HL-60 (cell line): ENCODE results near the gene LARP1.

ENCODE experiments used
- DNase-seq, 2 experiments: peaks; one replicate each; pipeline ENCODE4 v3.0.0-alpha.2; 2010 to 2020; ENCODE audit warnings: low read depth in 1 of 2, low spot score in 1 of 2
- H3K27ac ChIP-seq: fragments of 250-450 bp; sonication (Bioruptor Pico); replicated peaks from 2 replicates; pipeline ENCODE4 v1.5.1; 2020; ENCODE audit warnings: mild to moderate bottlenecking, moderate library complexity
- H3K27me3 ChIP-seq: fragments of 250-450 bp; sonication (Bioruptor Pico); 2 replicates; pipeline ENCODE4 v1.5.1; 2021; ENCODE audit warnings: mild to moderate bottlenecking, moderate library complexity; ENCODE audit not compliant: insufficient read depth, poor library complexity, severe bottlenecking
- H3K4me3 ChIP-seq: replicated peaks from 2 replicates; pipeline ENCODE4 v1.5.1; 2011; ENCODE audit warnings: mild to moderate bottlenecking, control low read depth, low read length; ENCODE audit not compliant: insufficient read depth
- GABPA ChIP-seq: IDR thresholded peaks from 2 replicates; pipeline ENCODE4 v1.6.1; 2012; ENCODE audit warnings: low read depth
- POLR2AphosphoS5 ChIP-seq: IDR thresholded peaks from 2 replicates; pipeline ENCODE4 v1.6.1; 2012; ENCODE audit warnings: low read depth
- SPI1 ChIP-seq: IDR thresholded peaks from 2 replicates; pipeline ENCODE4 v1.6.1; 2012; ENCODE audit warnings: low read depth, mild to moderate bottlenecking, borderline replicate concordance
- TF ChIP-seq, protein P1 (sequence below): IDR thresholded peaks from one replicate; pipeline ENCODE4 v1.5.1; 2011; ENCODE audit warnings: low read length, control low read depth, inconsistent platforms; ENCODE audit not compliant: insufficient read depth
- TF ChIP-seq, protein P2 (sequence below): IDR thresholded peaks from 2 replicates; pipeline ENCODE4 v1.6.1; 2012; ENCODE audit warnings: low read depth; ENCODE audit not compliant: insufficient replicate concordance

LARP1 gene

DNA sequence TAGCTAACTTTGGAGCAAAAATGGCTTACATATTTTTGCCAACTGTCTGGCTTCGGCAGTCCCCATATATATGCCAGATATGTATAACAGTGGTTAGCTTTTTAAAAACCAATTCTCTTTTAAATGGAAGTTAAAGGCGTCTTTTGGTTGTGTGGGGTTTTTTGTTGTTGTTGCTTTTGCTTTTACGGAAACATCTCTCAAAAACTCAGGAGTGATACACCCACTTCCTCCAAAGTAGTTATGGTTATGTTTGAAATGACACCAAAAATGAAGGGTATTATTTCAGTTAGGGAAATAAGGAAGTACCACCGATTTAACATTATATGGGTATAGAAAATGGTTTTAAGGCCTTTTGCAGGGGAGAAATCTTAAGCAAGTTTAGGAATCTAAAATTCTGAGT, 105.6 kb downstream of the LARP1 start:
- peak in 1 of 2 experiments; percentile 16 for DNase-seq
- H3K27me3 ChIP-seq, result no peaks in the 10 kb centered on the region
- H3K4me3 ChIP-seq, result peak overlapping the region; percentile 75
- TF ChIP-seq SPI1, result peak; percentile 67
- TF ChIP-seq, protein P1, sequence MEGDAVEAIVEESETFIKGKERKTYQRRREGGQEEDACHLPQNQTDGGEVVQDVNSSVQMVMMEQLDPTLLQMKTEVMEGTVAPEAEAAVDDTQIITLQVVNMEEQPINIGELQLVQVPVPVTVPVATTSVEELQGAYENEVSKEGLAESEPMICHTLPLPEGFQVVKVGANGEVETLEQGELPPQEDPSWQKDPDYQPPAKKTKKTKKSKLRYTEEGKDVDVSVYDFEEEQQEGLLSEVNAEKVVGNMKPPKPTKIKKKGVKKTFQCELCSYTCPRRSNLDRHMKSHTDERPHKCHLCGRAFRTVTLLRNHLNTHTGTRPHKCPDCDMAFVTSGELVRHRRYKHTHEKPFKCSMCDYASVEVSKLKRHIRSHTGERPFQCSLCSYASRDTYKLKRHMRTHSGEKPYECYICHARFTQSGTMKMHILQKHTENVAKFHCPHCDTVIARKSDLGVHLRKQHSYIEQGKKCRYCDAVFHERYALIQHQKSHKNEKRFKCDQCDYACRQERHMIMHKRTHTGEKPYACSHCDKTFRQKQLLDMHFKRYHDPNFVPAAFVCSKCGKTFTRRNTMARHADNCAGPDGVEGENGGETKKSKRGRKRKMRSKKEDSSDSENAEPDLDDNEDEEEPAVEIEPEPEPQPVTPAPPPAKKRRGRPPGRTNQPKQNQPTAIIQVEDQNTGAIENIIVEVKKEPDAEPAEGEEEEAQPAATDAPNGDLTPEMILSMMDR, result no peak
- peak overlapping the region; percentile 94 for H3K27ac ChIP-seq

DNA sequence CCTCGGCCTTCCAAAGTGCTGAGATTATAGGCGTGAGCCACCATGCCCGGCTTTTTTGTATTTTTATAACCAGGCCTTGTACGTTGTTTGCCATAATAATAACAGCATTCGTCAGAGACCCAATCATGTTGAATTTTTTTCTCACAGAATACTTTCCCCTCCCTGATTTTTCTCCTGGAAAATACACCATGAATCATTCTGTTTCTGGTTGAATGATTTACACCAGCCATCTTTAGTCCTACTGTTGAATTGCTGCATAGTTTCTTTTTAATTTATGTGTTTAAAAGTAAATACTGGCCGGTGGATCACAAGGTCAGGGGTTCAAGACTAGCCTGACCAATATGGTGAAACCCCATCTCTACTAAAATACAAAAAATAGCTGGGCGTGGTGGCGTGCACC, 106.8 kb downstream of the LARP1 start:
- no peak overlapping the region for H3K4me3 ChIP-seq
- TF ChIP-seq POLR2AphosphoS5, result no peak
- TF ChIP-seq SPI1, result no peak
- TF ChIP-seq, protein P2, sequence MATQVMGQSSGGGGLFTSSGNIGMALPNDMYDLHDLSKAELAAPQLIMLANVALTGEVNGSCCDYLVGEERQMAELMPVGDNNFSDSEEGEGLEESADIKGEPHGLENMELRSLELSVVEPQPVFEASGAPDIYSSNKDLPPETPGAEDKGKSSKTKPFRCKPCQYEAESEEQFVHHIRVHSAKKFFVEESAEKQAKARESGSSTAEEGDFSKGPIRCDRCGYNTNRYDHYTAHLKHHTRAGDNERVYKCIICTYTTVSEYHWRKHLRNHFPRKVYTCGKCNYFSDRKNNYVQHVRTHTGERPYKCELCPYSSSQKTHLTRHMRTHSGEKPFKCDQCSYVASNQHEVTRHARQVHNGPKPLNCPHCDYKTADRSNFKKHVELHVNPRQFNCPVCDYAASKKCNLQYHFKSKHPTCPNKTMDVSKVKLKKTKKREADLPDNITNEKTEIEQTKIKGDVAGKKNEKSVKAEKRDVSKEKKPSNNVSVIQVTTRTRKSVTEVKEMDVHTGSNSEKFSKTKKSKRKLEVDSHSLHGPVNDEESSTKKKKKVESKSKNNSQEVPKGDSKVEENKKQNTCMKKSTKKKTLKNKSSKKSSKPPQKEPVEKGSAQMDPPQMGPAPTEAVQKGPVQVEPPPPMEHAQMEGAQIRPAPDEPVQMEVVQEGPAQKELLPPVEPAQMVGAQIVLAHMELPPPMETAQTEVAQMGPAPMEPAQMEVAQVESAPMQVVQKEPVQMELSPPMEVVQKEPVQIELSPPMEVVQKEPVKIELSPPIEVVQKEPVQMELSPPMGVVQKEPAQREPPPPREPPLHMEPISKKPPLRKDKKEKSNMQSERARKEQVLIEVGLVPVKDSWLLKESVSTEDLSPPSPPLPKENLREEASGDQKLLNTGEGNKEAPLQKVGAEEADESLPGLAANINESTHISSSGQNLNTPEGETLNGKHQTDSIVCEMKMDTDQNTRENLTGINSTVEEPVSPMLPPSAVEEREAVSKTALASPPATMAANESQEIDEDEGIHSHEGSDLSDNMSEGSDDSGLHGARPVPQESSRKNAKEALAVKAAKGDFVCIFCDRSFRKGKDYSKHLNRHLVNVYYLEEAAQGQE, result no peak
- no peak for TF ChIP-seq GABPA
- TF ChIP-seq, protein P1, result no peak
- no peak for DNase-seq
- H3K27me3 ChIP-seq, result no peaks in the 10 kb centered on the region
- H3K27ac ChIP-seq, result no peak overlapping the region

DNA sequence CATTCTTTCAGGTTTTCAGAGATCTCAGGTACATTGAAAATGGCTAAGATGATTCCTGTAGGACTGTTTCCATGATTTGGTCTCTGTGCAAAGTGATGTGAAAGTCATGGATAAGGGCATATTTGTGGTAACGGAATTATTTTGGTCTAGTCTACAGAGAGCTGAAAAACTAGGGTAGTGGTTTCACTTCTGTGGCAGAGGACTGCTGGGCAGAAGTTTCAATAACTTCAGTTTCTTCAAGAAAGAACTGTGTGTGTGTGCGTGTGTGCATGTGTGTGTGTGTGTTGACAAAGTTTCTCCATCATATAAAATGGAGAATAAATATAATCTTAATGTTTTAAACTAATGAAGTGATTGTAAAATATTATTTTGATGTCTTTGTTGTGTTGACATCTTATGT, 107.6 kb downstream of the LARP1 start:
- Histone ChIP-seq H3K4me3 (no peak overlapping the region), H3K27ac (no peak overlapping the region), H3K27me3 (no peaks in the 10 kb centered on the region)
- no peak for DNase-seq
- TF ChIP-seq, protein P2, result no peak
- TF ChIP-seq, protein P1, result no peak
- TF ChIP-seq SPI1 (no peak), POLR2AphosphoS5 (no peak), GABPA (no peak)

DNA sequence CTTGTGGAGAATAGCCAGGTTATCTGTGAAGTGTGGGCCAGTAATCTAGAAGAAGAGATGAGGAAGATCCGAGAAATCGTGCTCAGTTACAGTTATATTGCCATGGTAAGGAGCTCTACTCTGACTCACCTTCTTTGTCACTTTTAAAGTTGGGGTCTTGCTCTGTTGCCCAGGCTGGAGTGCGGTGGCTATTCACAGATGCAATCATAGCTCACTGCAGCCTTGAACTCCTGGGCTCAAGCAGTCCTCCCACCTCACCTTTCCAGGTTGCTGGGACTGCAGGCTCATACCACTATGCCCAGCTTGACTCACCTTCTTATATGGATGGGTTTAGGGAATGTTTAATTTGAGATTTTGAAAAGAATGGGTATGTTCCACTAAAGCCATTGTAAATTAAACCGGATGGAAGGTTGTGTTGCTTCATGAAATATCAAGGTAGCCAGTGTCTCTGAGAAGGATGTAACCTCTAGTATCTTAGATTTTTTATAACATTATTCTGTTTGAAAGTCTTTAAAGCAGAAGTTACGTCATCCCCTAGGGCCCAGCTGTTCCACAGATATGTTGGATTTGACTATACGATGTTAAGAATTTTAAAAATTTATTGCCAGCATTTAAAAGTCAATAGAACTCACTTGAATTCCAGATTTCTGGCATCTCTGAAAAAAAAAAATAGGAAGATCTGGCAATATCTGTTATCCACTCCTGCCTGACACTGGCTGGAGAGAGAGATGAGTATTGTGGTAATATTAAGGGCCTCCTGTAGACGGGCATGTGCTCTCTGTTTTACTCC, 108.3 kb downstream of the LARP1 start:
- no peak for DNase-seq
- H3K27ac ChIP-seq, result no peak overlapping the region
- TF ChIP-seq GABPA, result no peak
- TF ChIP-seq, protein P1, result no peak
- TF ChIP-seq POLR2AphosphoS5, result no peak
- TF ChIP-seq, protein P2, result no peak
- no peak overlapping the region for H3K4me3 ChIP-seq
- H3K27me3 ChIP-seq, result no peaks in the 10 kb centered on the region
